Parathyroid adenoma (tissue), 2 donors: ENCODE data around the gene CUL9.

Experiments
- H2AFZ ChIP-seq: fragments of 300-600 bp; sonication (generic); one replicate; pipeline ENCODE4 v1.7.0; 2017; ENCODE audit warnings: antibody characterized with exemption, mild to moderate bottlenecking
- H3K27ac ChIP-seq: fragments of 300-600 bp; sonication (generic); one replicate; pipeline ENCODE4 v1.7.0; 2017
- H3K27me3 ChIP-seq: fragments of 300-600 bp; sonication (generic); one replicate; pipeline ENCODE4 v1.7.0; 2017; ENCODE audit warnings: low read length; ENCODE audit not compliant: control insufficient read depth, insufficient read depth
- H3K36me3 ChIP-seq: fragments of 300-600 bp; sonication (generic); one replicate; pipeline ENCODE4 v1.7.0; 2017; ENCODE audit warnings: low read length; ENCODE audit not compliant: control insufficient read depth, insufficient read depth
- H3K4me1 ChIP-seq: fragments of 300-600 bp; sonication (generic); one replicate; pipeline ENCODE4 v1.7.0; 2017; ENCODE audit warnings: control low read depth
- H3K4me2 ChIP-seq: fragments of 300-600 bp; sonication (generic); one replicate; pipeline ENCODE4 v1.7.0; 2017; ENCODE audit warnings: low read length
- H3K4me3 ChIP-seq: fragments of 300-600 bp; sonication (generic); one replicate; pipeline ENCODE4 v1.7.0; 2017; ENCODE audit warnings: low read depth, low read length
- H3K79me2 ChIP-seq: fragments of 300-600 bp; sonication (generic); one replicate; pipeline ENCODE4 v1.7.0; 2017; ENCODE audit warnings: control low read depth
- H3K9ac ChIP-seq: fragments of 300-600 bp; sonication (generic); one replicate; pipeline ENCODE4 v1.7.0; 2017; ENCODE audit warnings: mild to moderate bottlenecking
- H3K9me3 ChIP-seq: fragments of 300-600 bp; sonication (generic); one replicate; pipeline ENCODE4 v1.7.0; 2017; ENCODE audit warnings: low read length; ENCODE audit not compliant: control insufficient read depth
- CTCF ChIP-seq: fragments of 300-600 bp; sonication (generic); IDR thresholded peaks from one replicate; pipeline ENCODE4 v1.7.0; 2017; ENCODE audit warnings: antibody characterized with exemption, mild to moderate bottlenecking
- donor health status: primary hyperparathyroidism.

Gene CUL9

GRCh38 chr6:43271103-43271815, 89.3 kb downstream of the CUL9 start:
- H3K36me3 ChIP-seq, result no peaks in the 10 kb centered on the region
- TF ChIP-seq CTCF, result no peak
- H3K4me2 ChIP-seq, result no peak overlapping the region
- H3K27ac ChIP-seq, result no peak overlapping the region
- no peaks in the 10 kb centered on the region for H3K9me3 ChIP-seq
- H3K79me2 ChIP-seq, result no peaks in the 10 kb centered on the region
- no peak overlapping the region for H2AFZ ChIP-seq
- no peak overlapping the region for H3K4me3 ChIP-seq
- H3K9ac ChIP-seq, result no peak overlapping the region
- H3K4me1 ChIP-seq, result peaks cover 14% of the 10 kb centered on the region
- no peaks in the 10 kb centered on the region for H3K27me3 ChIP-seq

- H3K4me3 ChIP-seq, result no peak overlapping the region
- peaks cover 14% of the 10 kb centered on the region for H3K4me1 ChIP-seq
- H3K4me2 ChIP-seq, result no peak overlapping the region
- H3K9ac ChIP-seq, result no peak overlapping the region
- H3K36me3 ChIP-seq, result no peaks in the 10 kb centered on the region
- no peaks in the 10 kb centered on the region for H3K27me3 ChIP-seq
- TF ChIP-seq CTCF, result no peak
- no peaks in the 10 kb centered on the region for H3K9me3 ChIP-seq
- no peak overlapping the region for H2AFZ ChIP-seq
- no peak overlapping the region for H3K27ac ChIP-seq
- H3K79me2 ChIP-seq, result no peaks in the 10 kb centered on the region
Measured at GRCh38 chr6:43271944-43272343, 89.9 kb downstream of the CUL9 start.

- no peaks in the 10 kb centered on the region for H3K9me3 ChIP-seq
- no peak for TF ChIP-seq CTCF
- no peak overlapping the region for H3K27ac ChIP-seq
- H3K27me3 ChIP-seq, result no peaks in the 10 kb centered on the region
- H3K4me1 ChIP-seq, result peaks cover 10% of the 10 kb centered on the region
- H3K9ac ChIP-seq, result no peak overlapping the region
- H3K4me2 ChIP-seq, result no peak overlapping the region
- H3K36me3 ChIP-seq, result no peaks in the 10 kb centered on the region
- no peak overlapping the region for H3K4me3 ChIP-seq
- no peak overlapping the region for H2AFZ ChIP-seq
- H3K79me2 ChIP-seq, result no peaks in the 10 kb centered on the region
Measured at GRCh38 chr6:43273707-43274106, 91.7 kb downstream of the CUL9 start.
